C4-2B (cell line): ENCODE data around the gene LRRC4C.

Experiments used
- H3K27ac ChIP-seq: fragments of 450-650 bp; 2 replicates; pipeline ENCODE4 v1.5.1; 2017
- CTCF ChIP-seq: fragments of 450-650 bp; conservative IDR thresholded peaks from 2 replicates; pipeline ENCODE4 v1.5.1; 2017; ENCODE audit warnings: mild to moderate bottlenecking
- ZFX ChIP-seq: fragments of 450-650 bp; IDR thresholded peaks from 2 replicates; pipeline ENCODE4 v1.6.1; 2017

Gene LRRC4C

DNA sequence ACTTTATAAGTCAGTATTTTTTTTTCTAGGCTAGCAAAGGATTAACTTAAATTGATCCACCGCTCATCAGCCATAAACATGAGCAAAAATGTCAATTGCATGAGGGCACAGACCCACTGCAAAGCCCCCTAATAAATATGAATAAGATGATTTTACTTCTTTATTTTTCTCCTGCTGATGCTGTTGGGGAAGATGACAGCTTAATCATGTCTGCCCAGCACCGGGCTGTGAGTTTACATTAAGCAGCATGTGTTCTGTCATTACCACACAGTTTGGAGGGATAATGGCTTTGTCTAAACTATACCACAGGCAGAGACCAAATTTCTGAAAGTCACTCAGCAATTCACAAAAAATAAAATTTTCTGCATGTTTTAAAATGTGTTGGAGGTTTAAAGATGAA is 346.3 kb downstream of the LRRC4C start:
- TF ChIP-seq ZFX (no peak), CTCF (no peak)
- H3K27ac ChIP-seq, result no peak overlapping the region

DNA sequence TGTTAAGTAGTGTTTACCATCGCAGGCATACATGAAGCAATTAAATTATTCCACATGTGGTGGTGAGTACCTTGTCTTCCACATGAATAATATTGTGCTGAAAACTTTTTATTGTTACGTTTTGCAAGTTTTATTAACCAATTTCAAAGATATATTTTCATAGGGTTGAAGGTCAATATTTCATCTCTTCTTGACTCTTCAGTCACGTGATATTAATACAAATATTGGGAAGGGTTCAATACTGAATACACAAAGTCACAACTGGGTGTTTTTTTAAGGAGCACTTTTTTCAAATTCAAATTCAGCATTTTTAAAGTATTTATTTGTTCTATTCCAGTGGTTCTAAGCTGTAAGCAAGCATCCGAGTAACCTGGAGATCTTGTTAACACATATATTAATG is 348.9 kb downstream of the LRRC4C start:
- no peak overlapping the region for H3K27ac ChIP-seq
- no peak for TF ChIP-seq CTCF
- no peak for TF ChIP-seq ZFX

- H3K27ac ChIP-seq, result no peak overlapping the region
- TF ChIP-seq ZFX, result no peak
- TF ChIP-seq CTCF, result no peak
Observed at GRCh38 chr11:41102471-41102870, 357.0 kb downstream of the LRRC4C start.

- TF ChIP-seq CTCF (no peak), ZFX (no peak)
- no peak overlapping the region for H3K27ac ChIP-seq
Observed at GRCh38 chr11:41099654-41100053, 359.8 kb downstream of the LRRC4C start.

GRCh38 chr11:41085123-41085522 is 374.3 kb downstream of the LRRC4C start:
- H3K27ac ChIP-seq, result no peak overlapping the region
- TF ChIP-seq CTCF (no peak), ZFX (no peak)

GRCh38 chr11:41081756-41082285 is 377.6 kb downstream of the LRRC4C start:
- H3K27ac ChIP-seq, result no peak overlapping the region
- TF ChIP-seq ZFX (no peak), CTCF (no peak)

GRCh38 chr11:41074318-41074717 is 385.1 kb downstream of the LRRC4C start:
- H3K27ac ChIP-seq, result no peak overlapping the region
- TF ChIP-seq ZFX (no peak), CTCF (no peak)
